Suprapubic skin (tissue), 4 donors: ENCODE data around the gene IL1R1.

Experiments
- CTCF ChIP-seq, 2 donors: fragments of 200-600 bp in 1 of 2; fragments of 450-650 bp in 1 of 2; sonication (generic) in 1 of 2; IDR thresholded peaks; one replicate each; pipeline ENCODE4 v1.5.1; 2016 to 2019; ENCODE audit warnings: antibody characterized with exemption in 2 of 2, mild to moderate bottlenecking in 1 of 2, moderate library complexity in 1 of 2
- EP300 ChIP-seq: sonication (generic); formaldehyde crosslinking; IDR thresholded peaks from one replicate; pipeline ENCODE4 v1.6.1; 2017; ENCODE audit warnings: antibody characterized with exemption
- POLR2A ChIP-seq, 2 donors: fragments of 450-650 bp; IDR thresholded peaks; one replicate each; pipeline ENCODE4 v1.6.1; 2017; ENCODE audit warnings: antibody characterized with exemption in 2 of 2, mild to moderate bottlenecking in 2 of 2, moderate library complexity in 2 of 2
- POLR2AphosphoS5 ChIP-seq, 3 donors: sonication (generic); formaldehyde crosslinking; IDR thresholded peaks; one replicate each; pipeline ENCODE4 v1.6.1; 2017; ENCODE audit warnings: antibody characterized with exemption in 3 of 3

GRCh38 chr2:102229141-102229769 is 86.7 kb downstream of the IL1R1 start:
- no peak for TF ChIP-seq POLR2A (IDR thresholded peaks at IDR 0.05)
- no peak for TF ChIP-seq CTCF (IDR thresholded peaks at IDR 0.05)
- no peak for TF ChIP-seq POLR2AphosphoS5 (IDR thresholded peaks at IDR 0.05)
- TF ChIP-seq EP300: no peak
